Stimulated activated CD8-positive, alpha-beta memory T cell treated with anti-CD3 and anti-CD28 coated beads, Interleukin-2, amount 100 ng/mL, for 48 hours (primary cell): ENCODE measurements around the gene E2F6.

Experiments
- DNase-seq, 2 donors: peaks; one replicate each; pipeline ENCODE4 v3.0.0-alpha.2; 2020; ENCODE audit warnings: low read depth in 2 of 2

The E2F6 gene

DNA sequence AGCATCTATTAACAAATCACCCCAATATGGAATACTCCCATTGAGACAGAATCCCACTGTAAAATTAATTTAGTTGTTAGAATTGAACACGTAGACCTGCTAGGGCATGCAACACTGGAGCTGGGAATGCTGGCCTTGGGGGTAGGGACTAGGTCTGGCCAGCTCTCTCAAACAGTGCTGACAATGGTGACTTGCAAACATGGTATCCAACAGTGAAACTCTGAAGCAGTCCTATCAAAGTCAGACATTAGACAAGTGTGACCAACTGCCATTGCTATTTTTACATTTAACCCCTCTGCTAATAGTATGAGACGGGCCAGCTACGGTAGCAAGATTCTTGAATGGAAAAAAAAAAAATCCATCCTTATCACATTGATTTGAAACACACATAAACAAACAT is 7.2 kb downstream of the E2F6 start:
- no peak for DNase-seq

DNA sequence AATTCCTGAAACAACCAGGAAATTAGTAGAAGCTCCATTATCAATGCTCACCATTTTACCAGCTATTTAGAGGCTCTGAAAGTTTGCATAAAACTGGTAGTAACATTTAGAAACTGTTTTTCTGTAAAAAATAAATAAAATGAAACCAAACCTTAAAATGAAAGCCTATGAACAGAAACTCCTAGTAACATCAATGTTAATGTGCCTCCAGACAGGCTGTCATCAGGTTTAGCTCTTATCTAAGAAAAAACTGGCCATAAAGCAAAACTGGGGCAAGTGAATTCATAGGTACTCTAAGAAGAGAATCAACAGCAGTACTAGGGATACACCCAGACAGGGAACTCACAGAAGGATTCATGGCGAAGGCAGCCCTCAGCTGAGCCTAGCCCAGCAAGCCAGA is 8.0 kb downstream of the E2F6 start:
- DNase-seq, result no peak

DNA sequence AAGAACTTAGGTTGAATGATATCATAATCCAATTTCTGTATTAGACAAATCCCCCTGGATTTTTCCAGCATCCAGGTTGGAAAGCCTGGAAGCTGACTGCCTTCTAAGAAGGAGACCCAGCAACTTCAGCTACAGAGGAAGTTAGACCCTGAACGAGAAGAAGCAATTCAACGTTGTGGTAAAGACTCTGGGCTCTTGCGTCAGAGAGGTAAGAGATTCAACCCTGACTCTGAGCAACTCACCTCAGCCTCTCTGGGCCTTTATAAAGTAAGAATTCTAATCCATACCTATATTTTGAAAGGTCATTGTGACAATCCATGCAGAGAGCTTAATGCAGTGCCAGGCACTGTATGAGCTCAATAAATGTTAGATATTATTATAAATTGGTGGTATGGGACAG is 9.7 kb downstream of the E2F6 start:
- DNase-seq, result no peak

DNA sequence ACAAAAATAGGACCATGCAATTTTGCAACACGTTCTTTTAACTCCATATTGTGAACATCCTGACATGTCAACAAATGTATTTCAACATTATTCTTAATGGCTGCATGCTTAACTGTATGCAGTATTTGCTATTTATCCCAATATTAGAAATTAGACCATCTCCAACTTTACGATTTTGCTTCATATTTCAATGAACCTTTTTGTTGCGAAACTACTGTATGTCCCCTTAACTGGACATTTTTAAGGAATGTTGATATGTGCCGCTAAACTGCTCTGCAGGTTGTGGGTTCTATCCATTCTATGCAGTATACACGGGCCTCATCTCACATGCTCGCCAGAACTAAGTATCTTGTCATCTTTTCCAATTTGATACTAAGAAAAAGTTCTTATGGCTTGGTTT is 11.1 kb downstream of the E2F6 start:
- DNase-seq, result no peak

DNA sequence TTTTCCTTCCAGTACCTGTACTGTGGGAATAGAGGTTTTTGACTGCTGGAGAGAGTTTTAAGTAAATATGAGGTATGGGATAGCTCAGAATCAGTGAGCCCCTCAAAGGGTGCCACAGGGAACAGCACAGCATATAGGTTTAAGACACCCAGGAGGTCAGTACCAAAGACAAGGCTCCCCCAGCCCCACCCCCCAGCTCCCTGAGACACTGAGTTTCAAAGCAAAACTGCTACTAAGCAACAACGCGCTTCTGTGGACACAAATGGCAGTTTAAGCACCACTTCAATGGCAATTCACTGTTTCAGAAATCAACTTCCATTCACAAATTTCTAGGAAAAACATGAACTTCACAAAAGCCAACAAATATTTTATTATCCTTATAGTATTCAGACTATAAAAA is 15.2 kb downstream of the E2F6 start:
- no peak for DNase-seq

DNA sequence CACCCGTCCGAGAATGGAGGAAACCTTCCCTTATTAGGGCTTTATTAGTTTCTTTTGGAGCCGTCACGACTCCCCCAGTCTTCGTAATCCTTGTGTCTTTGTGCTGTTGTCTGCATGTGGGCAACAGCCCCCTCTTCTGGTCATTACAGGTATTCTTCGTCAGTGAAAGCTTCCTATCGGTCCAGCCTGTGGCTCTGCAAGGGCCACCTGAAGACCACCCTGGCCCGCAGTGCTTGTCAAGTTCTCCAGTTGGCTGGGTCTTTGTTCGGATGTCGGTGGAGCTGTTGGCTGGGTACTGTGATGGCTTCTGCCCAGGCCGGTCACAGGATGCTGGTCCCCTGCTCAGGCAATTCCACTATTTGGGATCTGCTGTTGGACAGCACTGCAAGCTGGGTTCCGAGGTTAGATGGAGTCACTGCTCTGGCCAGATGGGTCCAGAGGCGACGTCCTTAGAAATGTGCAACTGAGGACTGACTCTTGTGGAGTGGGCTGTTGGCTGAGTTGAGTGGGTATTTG is 19.2 kb downstream of the E2F6 start:
- peak; percentile 7 to 14 for DNase-seq

DNA sequence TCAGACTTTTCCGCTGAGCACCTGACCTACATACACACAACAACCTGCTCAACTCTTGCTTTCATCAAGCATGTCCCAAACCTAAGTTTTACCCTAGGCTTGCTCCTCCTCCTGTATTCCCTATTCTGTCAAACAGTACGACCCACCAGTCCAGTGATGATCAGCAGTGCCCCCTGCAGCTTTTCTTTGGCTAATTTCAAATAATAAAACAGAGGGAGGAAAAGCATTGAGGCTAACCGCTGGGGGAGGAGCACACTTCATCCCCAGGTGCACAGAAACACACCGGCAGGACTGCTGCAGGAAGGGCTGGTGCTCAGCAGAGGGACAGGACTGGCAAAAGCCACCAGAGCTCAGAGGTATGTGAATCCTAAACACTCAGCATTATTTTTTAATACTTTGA is 21.2 kb downstream of the E2F6 start:
- no peak for DNase-seq

DNA sequence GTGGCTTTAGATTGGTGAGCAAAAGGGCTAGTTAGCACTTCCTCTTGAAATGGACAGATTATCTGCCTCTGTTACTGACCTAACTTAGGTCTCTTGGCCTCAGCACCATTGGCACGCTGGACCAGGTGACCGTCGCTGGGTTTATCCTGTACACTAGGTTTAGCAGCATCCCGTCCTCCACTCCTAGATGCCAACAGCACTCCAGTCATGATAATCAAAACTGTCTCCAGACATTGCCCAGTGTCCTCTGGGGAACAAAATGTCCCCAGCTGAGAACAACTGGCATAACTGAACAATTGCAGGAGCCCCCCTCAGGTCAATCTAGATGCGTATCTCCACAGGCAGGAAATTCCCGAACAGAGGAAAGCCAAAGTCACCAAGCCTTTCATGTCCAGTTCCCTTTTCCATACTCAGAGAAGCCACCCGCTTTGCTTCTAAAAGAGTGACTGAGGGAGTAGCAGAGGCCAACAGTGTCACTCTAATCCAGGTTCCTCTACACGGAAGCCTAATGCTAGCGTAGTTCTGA is 27.3 kb downstream of the E2F6 start:
- no peak for DNase-seq

DNA sequence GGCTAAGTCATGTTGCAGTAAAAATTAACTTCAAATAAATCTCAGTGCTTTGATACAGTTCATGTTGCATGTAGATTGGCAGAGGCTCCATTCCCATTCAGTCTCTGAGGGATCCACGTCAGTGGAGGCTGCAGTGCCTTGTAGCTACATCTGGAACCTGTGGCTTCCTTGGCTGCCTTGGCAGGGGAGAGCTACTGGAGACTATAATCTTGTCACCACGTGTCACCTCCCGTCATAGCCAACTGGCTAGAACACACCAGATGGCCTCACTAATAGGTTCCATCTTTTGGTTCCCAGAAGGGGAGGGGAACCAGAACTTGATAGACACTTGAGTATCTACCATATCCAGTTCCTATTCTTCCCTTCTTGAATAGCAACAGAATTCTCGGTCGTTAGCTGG is 28.4 kb downstream of the E2F6 start:
- no peak for DNase-seq

DNA sequence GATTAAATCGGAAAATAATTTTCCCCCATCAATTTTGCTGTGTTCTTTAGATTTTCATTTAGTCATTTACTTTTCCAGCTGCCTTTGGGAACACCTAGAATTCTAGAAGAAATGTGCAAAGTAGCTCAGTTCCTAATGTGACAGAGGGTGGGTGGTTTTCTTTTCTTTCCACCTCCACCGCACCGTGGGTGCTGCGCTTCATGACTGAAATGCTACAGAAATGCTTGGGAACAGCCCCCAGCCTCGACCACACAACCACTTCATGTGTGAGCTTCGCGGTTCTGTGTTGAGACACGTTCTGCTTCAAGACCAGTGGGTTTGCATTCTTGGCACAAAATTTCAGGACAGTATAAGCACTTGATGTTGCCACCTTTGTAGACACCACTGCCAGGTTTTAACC is 30.9 kb downstream of the E2F6 start:
- no peak for DNase-seq

DNA sequence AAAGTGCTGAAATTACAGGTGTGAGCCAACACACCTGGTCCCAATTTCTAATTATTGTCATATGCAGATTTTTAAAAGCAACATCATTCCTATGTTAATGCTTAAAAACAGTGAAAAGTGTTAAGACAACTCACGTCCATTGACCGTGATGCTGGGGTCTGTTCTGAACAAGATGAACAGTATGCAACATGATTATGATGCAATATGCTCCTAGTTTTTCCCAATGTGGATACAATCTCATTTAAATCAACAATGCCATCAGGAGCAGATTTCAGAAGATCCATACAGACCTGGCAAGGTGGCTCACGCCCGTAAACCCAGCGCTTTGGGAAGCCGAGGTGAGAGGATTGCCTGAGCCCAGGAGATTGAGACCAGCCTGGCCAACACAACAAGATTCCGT is 31.5 kb downstream of the E2F6 start:
- DNase-seq, result no peak

DNA sequence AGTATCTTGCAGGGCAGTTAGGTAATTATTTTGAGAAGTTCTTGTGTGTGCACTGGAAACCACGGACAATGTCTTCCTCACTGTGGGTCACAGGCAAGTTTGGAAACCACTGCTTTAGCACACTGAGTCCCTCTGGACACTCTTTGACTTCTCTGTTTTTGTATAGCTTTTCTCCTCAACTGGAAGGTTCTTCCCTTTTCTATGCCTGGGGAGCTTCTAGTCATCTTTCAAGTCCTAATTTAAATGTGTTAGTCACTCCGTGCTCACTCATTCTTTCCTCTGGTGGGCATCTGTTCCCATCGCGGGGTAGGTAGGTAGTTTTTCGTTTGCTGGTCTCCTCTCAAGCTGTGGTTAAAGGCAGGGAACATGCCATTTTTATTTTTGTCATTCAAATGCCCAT is 32.1 kb downstream of the E2F6 start:
- no peak for DNase-seq

DNA sequence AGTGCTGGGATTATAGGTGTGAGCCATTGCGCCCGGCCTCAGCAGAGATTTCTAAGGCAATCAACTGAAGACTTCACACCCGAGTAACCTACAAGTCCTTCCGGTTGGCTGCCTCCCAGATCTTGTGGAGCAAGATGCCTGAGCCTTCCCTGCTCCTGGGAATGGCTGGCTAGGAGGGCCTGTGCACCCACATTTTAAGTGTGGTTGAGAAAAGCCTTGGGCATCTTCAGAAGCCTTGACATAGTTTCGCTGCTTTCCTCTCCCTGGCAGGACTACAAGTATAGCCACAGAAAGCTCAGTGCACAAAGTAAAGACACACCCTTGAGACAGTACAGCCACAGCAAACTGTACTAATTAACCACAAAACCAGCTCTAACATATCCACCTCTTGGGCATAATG is 35.2 kb downstream of the E2F6 start:
- DNase-seq, result no peak

DNA sequence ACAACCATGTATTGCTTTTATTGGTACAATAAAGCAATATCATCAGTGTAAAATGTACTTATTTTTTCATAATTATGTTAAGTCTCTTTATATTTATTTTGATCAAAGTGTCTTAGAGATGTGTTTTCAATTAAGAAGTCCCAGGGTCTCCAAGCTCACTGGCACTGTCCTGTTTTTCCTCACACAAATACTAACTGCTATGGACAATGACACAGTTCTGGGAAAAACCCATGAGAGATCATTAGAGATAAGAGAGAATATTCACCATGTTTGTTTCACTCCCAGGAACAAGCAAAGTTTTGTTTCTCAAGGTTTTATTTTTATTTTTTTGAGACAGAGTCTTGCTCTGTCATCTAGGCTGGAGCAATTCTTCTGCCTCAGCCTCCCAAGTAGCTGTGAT is 38.7 kb downstream of the E2F6 start:
- DNase-seq, result no peak

DNA sequence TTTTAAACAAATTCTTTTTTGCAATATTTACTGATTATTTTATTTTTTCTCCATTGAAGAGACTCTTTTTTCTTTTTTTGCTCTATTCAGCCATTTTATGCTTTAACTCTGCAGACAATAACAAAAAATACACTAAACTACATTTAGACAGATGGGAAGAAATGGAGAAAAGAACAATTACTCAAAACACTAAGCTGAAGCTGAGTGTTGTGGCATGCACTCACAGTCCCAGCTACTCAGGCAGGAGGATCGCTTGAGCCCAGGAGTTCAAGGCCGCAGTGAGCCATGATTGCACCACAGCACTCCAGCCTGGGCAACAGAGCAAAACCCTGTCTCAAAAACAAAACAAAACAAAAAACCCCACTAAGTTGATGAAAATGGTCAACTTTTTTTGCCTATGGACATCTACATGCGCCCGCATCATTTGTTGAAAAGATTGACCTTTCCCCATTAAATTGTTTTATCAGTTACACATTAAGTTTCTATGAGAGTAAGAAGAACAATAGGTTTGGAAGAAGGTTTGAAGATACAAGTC is 43.0 kb downstream of the E2F6 start:
- DNase-seq, result no peak

DNA sequence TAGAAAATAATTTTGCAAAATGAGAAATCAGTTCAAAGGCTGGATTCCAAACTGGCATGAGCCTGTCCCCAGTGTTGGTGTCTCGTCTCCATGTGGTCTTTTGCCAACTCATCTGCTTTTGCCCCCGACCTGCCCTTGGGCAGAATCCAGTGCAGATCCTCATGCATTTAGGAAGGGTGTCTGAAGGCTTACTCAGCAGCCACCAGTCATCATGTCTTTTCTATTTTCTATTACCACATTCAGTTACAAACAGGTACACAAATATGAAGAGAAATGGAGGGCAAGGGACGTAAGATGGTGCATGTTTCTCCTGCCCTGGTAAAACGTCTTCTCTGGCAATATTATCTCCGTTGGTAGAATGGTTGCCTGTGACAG is 43.5 kb downstream of the E2F6 start:
- no peak for DNase-seq

DNA sequence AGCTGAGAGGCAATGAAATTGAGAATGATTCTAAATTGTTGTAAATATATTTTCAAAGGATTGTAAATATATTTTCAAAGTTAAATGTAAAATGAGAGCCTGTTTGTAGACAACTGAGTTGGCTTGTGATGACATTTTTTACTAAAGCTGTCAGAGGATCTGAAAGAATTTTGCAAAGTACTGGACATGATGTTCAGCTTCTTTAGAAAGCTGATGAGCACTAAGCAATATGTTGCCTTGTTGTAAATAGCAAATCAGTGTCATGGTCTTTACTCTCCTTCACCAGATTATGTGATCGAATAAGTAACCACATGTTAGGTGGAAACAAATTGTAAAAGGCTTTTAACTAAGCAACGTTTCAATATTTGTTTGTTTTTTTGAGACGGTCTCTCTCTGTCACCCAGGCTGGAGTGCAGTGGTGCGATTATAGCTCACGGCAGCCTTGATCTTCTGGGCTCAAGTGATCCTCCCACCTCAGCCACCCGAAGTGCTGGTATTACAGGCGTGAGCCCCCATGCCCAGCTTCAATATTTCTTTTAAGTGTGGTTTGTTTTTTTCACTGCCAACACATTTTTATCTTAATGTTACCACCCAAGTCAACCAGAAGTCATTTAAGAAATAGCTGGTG is 44.0 kb downstream of the E2F6 start:
- no peak for DNase-seq

DNA sequence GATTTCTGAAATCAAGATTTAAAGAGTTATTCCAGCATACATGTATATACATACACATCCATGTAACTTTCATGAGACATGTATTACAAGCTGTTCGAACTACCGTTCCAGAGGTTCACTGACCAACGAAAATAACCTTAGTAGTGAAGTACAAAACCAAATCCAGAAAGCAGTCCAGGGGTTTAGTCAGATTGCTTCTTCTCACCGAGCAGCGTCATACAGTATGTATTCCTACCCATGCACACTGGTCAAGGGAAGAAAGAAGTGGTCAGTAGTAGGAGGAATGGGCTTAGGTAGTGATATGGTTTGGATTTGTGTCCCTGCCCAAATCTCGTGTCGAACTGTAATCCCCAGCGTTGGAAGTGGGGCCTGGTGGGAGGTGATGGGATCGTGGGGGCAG is 45.3 kb downstream of the E2F6 start:
- no peak for DNase-seq

DNA sequence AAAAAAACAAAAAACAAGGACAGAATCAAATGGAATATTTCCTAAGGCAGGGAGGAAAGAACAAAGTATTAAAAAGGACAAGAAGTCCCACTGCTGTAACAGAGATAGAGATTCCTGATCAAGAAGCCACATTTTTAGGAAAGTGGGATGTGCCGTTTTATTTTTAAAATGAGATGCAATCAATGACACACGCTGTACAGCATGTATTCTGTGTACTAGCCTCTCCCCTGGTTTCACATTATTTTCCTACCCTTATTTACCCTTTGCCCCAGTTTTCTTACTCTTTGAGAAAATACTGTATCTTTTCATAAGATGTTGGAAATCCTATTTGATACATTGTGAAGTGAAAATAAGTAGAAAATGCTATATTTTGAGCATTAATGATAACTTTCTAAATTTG is 45.8 kb downstream of the E2F6 start:
- no peak for DNase-seq

DNA sequence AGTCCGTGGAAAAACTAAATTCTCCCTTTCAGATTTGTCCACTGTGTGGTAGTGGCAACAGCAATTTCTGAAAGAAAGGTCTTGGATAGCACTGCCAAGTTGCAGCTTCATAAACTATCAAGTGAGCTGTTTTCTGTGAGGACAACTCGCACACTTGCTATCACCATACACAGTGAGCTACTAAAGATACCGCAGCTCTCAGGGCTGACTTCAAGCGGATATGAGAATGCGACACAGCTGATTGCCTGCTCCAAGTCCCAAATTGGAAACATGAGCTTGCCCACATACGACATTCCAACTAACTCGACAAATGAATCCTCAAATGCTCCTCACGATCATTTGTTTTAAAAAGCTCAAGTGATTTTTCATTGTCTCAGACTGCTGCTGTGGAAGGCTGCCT is 46.2 kb downstream of the E2F6 start:
- no peak for DNase-seq

DNA sequence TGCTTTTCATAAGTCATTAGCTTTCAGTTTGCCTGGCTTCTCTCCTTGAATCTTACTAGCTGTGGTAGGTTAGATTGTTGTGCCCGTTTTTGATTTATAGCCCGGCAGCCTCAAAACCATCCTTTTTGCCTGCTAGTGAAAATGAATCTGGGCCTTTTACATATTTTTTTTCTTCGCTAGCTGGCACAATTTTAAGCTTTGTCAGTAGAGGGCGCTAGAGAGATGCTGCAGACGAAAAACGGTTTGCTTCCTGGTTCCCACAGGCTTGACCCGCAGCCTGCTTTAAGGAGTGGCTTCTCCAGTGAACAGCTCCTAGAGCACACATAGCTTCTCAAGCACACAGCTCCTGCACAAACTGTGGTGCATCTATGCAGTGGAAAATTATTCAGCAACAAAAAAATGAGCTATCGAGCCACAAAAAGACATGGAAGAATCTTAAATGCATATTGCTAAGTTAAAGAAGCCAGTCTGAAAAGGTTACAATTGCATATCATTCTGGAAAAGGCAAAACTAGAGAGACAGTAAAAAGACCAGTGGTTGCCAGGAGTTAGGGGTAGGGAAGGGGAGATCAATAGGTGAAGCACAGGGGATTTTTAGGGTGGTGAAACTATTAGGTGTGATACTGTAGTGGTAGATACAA is 47.9 kb downstream of the E2F6 start:
- DNase-seq, result no peak

DNA sequence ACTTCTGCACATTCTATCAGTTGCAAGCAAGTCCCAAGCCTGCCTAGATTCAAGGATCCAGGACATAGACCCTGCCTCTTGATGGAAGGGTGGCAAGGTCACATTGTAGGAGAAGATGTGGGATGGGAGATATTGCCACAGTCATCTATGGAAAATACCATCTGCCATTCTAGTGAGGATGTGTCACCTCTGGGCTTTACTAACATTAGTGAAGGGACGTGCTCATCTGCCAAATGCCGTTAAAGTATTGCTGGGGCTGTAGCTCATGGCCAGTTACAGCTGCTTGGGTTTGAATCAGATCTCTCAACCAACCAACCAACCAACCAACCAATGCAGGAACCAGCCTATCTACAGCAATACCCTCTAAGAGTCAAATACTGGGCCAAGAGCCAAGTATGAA is 49.0 kb downstream of the E2F6 start:
- no peak for DNase-seq

DNA sequence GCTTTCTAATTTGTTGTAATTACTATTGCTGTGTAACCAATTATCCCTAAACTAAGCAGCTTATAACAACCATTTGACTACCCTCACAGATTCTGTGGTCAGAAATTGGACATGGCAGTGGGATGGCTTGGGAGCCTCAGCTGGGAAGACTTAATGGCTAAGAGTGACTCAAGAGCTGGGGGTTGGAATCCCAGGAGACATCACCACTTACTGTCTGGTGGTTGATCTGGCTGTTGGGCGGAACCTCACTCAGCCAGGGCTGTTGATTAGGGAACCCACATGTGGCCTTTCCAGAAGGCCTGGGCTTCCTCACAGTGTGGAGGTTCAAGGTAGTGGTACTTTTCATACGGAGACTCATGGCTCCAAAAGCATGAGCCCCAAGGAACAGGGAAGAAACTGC is 49.8 kb downstream of the E2F6 start:
- no peak for DNase-seq
